HCT116 (cell line): ENCODE measurements around the gene PLB1. TPM values are rescaled to one million over a fixed set of nuclear protein-coding genes. Genes with fewer than 3 reads are reported as not detected.
A peak's percentile ranks its signal among the peaks of the same experiment; 100 is the strongest.

Experiments used
- ATAC-seq: fragments of 200-7000 bp; cut with Tn5 transposase; 2 replicates; pipeline ENCODE4 v1.9.1; 2020; ENCODE audit warnings: mild to moderate bottlenecking, moderate library complexity
- BruUV-seq: library from RNA; stranded (reverse); fragments of 400-500 nt; replicated peaks from 2 replicates; lab custom pipeline; 2021; lab: Mats Ljungman, UMichigan
- CTCF ChIA-PET: fragments of 300-600 bp; sonication (Branson Sonifier 250); formaldehyde crosslinking; loops from one replicate; lab custom pipeline; 2021; ENCODE audit warnings: antibody characterized with exemption; lab: Charles Lee
- POLR2A ChIA-PET: fragments of 300-600, 350-600 bp; sonication (Branson Sonifier 250); formaldehyde crosslinking; loops from one replicate; lab custom pipeline; 2021; ENCODE audit warnings: antibody characterized with exemption; lab: Charles Lee
- RAD21 ChIA-PET, 2 experiments: fragments of 300-600 bp; sonication (Branson Sonifier 250); formaldehyde crosslinking; loops; one replicate each; lab custom pipeline; 2023; ENCODE audit warnings: low total read pairs in 2 of 2; ENCODE audit not compliant: uncharacterized antibody in 2 of 2, unreplicated experiment in 2 of 2, low non-redundant PET in 1 of 2; lab: Charles Lee
- DNase-seq: peaks from one replicate; pipeline ENCODE4 v3.0.0-alpha.2; 2010; ENCODE audit warnings: low read depth, low spot score
- H2AFZ ChIP-seq: fragments of 200-600 bp; shearing (Covaris generic), sonication (generic); 2 replicates; pipeline ENCODE4 v1.6.1; 2017; ENCODE audit warnings: low read depth, mixed run types, mixed read lengths, antibody characterized with exemption, low read length; ENCODE audit not compliant: poor library complexity, severe bottlenecking
- H3K27ac ChIP-seq: 2 replicates; pipeline ENCODE4 v1.5.1; 2012; ENCODE audit warnings: low read depth, low read length
- H3K27me3 ChIP-seq: fragments of 200-600 bp; sonication (generic); 2 replicates; pipeline ENCODE4 v1.6.1; 2016; ENCODE audit warnings: mixed run types, low read length, mixed read lengths; ENCODE audit not compliant: insufficient read depth
- H3K36me3 ChIP-seq, 2 experiments: fragments of 200-500 bp in 1 of 2; fragments of 200-600 bp in 1 of 2; sonication (Bioruptor generic) in 1 of 2; sonication (generic) in 1 of 2; 2 replicates each; pipeline versions ENCODE4 v1.5.1 to v1.6.1; 2014 to 2016; ENCODE audit warnings: low read length in 2 of 2, inconsistent platforms in 1 of 2, mixed read lengths in 1 of 2, mixed run types in 1 of 2; ENCODE audit not compliant: insufficient read depth in 2 of 2, control insufficient read depth in 1 of 2
- H3K4me1 ChIP-seq, 2 experiments: fragments of 200-600 bp in 1 of 2; sonication (generic) in 1 of 2; 2 replicates each; pipeline versions ENCODE4 v1.5.1 to v1.6.1; 2012 to 2017; ENCODE audit warnings: low read length in 2 of 2, inconsistent platforms in 1 of 2, mild to moderate bottlenecking in 1 of 2, mixed read lengths in 1 of 2, mixed run types in 1 of 2, moderate library complexity in 1 of 2; ENCODE audit not compliant: insufficient read depth in 2 of 2, control insufficient read depth in 1 of 2
- H3K4me2 ChIP-seq: fragments of 200-600 bp; sonication (generic); 2 replicates; pipeline ENCODE4 v1.6.1; 2017; ENCODE audit warnings: mixed run types, low read length, mixed read lengths
- H3K4me3 ChIP-seq, 2 experiments: fragments of 200-600 bp in 1 of 2; sonication (generic) in 1 of 2; replicated peaks in 1 of 2; 2 replicates each; pipeline ENCODE4 v1.5.1; 2011 to 2016; ENCODE audit warnings: low read length in 2 of 2, control low read depth in 1 of 2, low read depth in 1 of 2, mild to moderate bottlenecking in 1 of 2, mixed read lengths in 1 of 2, mixed run types in 1 of 2
- H3K79me2 ChIP-seq: fragments of 200-600 bp; sonication (generic); 2 replicates; pipeline ENCODE4 v1.6.1; 2017; ENCODE audit warnings: mild to moderate bottlenecking, mixed run types, low read length, moderate library complexity, mixed read lengths; ENCODE audit not compliant: insufficient read depth
- H3K9ac ChIP-seq: fragments of 200-600 bp; sonication (generic); 2 replicates; pipeline ENCODE4 v1.6.1; 2016; ENCODE audit warnings: low read length, mixed read lengths
- H3K9me2 ChIP-seq: fragments of 200-600 bp; sonication (generic), shearing (Covaris generic); 2 replicates; pipeline ENCODE4 v1.6.1; 2017; ENCODE audit warnings: mixed run types, mild to moderate bottlenecking, moderate library complexity; ENCODE audit not compliant: insufficient read depth
- H3K9me3 ChIP-seq, 2 experiments: fragments of 200-500 bp in 1 of 2; fragments of 200-600 bp in 1 of 2; sonication (Bioruptor generic) in 1 of 2; sonication (generic) in 1 of 2; 2 replicates each; pipeline ENCODE4 v1.6.1; 2014 to 2017; ENCODE audit warnings: low read length in 2 of 2, mixed read lengths in 2 of 2, inconsistent platforms in 1 of 2, low read depth in 1 of 2, mild to moderate bottlenecking in 1 of 2, mixed run types in 1 of 2, moderate library complexity in 1 of 2; ENCODE audit not compliant: control insufficient read depth in 1 of 2, insufficient read depth in 1 of 2
- H4K20me1 ChIP-seq: fragments of 200-600 bp; sonication (generic), shearing (Covaris generic); 2 replicates; pipeline ENCODE4 v1.6.1; 2017; ENCODE audit warnings: mixed run types, mild to moderate bottlenecking, moderate library complexity; ENCODE audit not compliant: insufficient read depth
- CBX3 ChIP-seq: IDR thresholded peaks from 2 replicates; pipeline ENCODE4 v1.6.1; 2012; ENCODE audit warnings: low read depth
- EZH2 ChIP-seq: fragments of 200-600 bp; sonication (generic); IDR thresholded peaks from 2 replicates; pipeline ENCODE4 v1.6.1; 2017; ENCODE audit warnings: antibody characterized with exemption, mixed run types
- EZH2phosphoT487 ChIP-seq: fragments of 200-600 bp; IDR thresholded peaks from 2 replicates; pipeline ENCODE4 v1.6.1; 2018; ENCODE audit warnings: antibody characterized with exemption, borderline replicate concordance
- FOSL1 ChIP-seq: IDR thresholded peaks from 2 replicates; pipeline ENCODE4 v1.6.1; 2012; ENCODE audit warnings: low read depth
- SIN3A ChIP-seq: IDR thresholded peaks from 2 replicates; pipeline ENCODE4 v1.6.1; 2012; ENCODE audit warnings: low read depth
- intact Hi-C: fragments of 100-400 bp; cut with micrococcal nuclease; formaldehyde crosslinking; loops from 2 replicates; pipeline ENCODE4 v1.10.0; 2022
- total RNA-seq: library from RNA; stranded (reverse); gene quantifications from one replicate; pipeline ENCODE4 v1.2.1, GENCODE V29; 2021; ENCODE audit not compliant: unreplicated experiment
- TF ChIP-seq, protein P1 (sequence below): IDR thresholded peaks from 2 replicates; pipeline ENCODE4 v1.6.1; 2012
- TF ChIP-seq, protein P2 (sequence below): IDR thresholded peaks from 2 replicates; pipeline ENCODE4 v1.6.1; 2012

Gene PLB1
- total RNA-seq, 1 experiment from 2014 or later, result 0.49 TPM

DNA sequence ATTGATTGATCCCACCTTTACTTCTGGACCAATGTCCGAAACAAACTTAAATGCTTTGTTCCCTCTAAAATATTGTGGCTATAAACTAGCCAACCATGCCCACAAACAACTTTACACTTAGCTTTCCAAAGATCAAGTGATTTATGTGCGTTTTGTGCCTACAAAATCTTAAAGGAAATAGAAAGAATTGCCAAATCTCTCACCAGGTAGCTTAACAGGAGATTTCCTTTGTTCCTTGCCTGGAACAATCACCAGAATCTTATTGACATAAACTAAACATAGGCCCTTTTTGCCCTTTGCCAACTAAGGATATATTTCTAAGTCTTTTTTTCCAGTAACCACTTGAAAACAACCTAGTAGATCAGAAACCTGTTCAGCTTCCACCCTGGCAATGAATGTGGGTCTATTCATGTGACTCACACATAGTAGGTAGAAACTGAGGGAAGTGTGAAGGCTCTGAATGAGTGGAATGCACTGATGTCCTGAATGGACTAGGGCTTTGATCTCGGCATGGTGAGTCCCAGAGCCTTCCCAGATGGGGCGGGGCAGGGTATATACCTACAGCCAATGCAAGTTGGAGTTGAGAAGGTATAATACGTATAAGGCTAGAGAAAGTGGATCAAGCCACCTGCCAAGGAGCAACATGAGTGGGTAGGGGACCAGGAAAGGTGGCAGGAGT lies 161.2 kb downstream of the PLB1 start:
- TF ChIP-seq EZH2phosphoT487 (no peak), SIN3A (no peak), CBX3 (peak; percentile 72; the same call in 1 of the 2 replicates), FOSL1 (0 out of 2 replicates have a peak, but pooled peaks have one; percentile 15)
- TF ChIP-seq, protein P1, sequence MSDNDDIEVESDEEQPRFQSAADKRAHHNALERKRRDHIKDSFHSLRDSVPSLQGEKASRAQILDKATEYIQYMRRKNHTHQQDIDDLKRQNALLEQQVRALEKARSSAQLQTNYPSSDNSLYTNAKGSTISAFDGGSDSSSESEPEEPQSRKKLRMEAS, result peak; percentile 60
- TF ChIP-seq, protein P2, sequence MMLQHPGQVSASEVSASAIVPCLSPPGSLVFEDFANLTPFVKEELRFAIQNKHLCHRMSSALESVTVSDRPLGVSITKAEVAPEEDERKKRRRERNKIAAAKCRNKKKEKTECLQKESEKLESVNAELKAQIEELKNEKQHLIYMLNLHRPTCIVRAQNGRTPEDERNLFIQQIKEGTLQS, result no peak
- ChIA-PET CTCF (no interaction called here), RAD21 (no interaction called here), POLR2A (no interaction called here)
- Histone ChIP-seq H3K9me3 (no peaks in the 10 kb centered on the region), H3K79me2 (no peaks in the 10 kb centered on the region), H3K27ac (no peak overlapping the region), H3K27me3 (no peaks in the 10 kb centered on the region), H3K4me3 (no peak overlapping the region), H2AFZ (peak overlapping the region; percentile 67), H3K9ac (no peak overlapping the region), H3K4me2 (peak overlapping the region; percentile 15), H3K4me1 (peaks cover 14 to 38% of the 10 kb centered on the region in 2 experiments), H3K36me3 (no peaks in the 10 kb centered on the region), H3K9me2 (no peaks in the 10 kb centered on the region), H4K20me1 (no peaks in the 10 kb centered on the region)
- no TSS peak for BruUV-seq
- intact Hi-C loops, result no loop called here
- peak; percentile 84 for ATAC-seq
- peak; percentile 34 for DNase-seq

- no peak overlapping the region for H3K4me2 ChIP-seq
- no peak for ATAC-seq
- H3K79me2 ChIP-seq, result no peaks in the 10 kb centered on the region
- H4K20me1 ChIP-seq, result no peaks in the 10 kb centered on the region
- no peaks in the 10 kb centered on the region for H3K9me2 ChIP-seq
- no peak overlapping the region for H3K9ac ChIP-seq
- 0 out of 2 replicates have a peak, but pooled peaks have one; percentile 10 for TF ChIP-seq SIN3A
- TF ChIP-seq EZH2, result no peak
- TF ChIP-seq, all 23 proteins: peak for 1
- no peak overlapping the region for H2AFZ ChIP-seq
- intact Hi-C loops, result no loop called here
- H3K4me1 ChIP-seq, result peaks cover 20 to 49% of the 10 kb centered on the region in 2 experiments
- ChIA-PET POLR2A (no interaction called here), CTCF (no interaction called here), RAD21 (no interaction called here)
- no peak overlapping the region for H3K27ac ChIP-seq
- H3K9me3 ChIP-seq, result no peaks in the 10 kb centered on the region
- DNase-seq, result no peak
- H3K27me3 ChIP-seq, result no peaks in the 10 kb centered on the region
- no TSS peak for BruUV-seq
- H3K4me3 ChIP-seq, result no peak overlapping the region
- no peaks in the 10 kb centered on the region for H3K36me3 ChIP-seq
These were observed 162.5 kb downstream of the PLB1 start for GRCh38 chr2:28658369-28658768.
